ENCODE measurements around the gene PPFIBP1.
A peak's percentile ranks its signal among the peaks of the same experiment; 100 is the strongest.
"Not testable (repeated sequence)": the region's sequence is repeated elsewhere in the genome, so short reads cannot be mapped to it uniquely, and the experiment has no call there.

Gene PPFIBP1

DNA sequence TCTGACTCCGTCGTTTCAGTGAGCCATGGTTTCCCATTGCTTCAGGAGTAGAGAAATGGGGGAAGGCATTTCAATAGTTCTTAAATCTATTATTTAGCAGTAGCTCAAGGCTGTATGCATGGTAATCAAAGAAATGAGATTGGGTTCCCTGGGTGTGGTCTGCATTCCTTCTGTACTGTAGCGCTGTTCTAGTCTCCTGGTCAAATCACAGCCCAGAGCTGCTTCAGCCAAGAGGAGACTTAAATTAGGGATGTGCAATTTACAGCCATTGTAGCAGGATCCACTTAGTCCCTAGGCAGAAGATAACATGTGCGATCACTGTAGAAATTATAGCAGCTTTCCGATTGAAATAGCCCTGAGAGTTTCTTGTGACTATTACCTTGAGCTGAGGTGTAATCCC is 58.4 kb downstream of the PPFIBP1 start:
- not testable (repeated sequence) for H3K9ac ChIP-seq (ENCODE audit: low read length); H3K4me2 ChIP-seq (ENCODE audit: low read depth, low read length)

DNA sequence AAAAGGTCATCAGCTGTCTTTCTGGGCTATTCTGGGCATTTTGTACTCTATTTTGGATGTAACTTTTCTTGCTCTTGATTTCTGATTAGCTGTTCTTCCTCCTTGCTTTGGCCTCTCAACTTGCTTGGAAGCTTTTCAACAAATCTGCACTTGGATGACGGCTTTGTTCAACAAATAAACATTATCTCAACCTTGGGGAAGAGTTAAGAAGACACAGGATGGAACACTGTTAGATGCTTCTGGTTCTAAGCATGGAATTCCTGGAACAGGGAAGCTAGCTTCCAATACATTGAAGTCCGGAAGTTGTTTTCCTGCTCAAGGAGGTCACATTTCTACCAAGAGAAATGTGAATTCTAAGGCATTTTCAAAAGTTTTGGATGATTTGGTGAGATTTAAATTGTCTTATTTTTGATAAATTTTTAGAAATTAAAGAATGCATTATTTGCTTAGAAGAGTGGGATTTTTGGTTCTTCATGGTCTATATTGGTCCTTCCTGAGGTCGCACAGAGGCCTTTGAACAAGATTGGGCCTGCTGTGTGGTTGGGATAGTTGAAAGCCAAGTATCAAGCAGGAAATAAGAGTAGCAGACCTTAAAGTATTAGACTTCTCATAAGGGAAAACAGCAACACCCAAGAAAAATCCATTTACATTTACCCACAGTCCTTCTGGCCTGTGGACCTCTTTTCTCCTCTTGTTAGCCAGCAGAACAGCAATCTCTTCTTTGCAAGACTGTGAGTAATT is 59.2 kb downstream of the PPFIBP1 start:
- Histone ChIP-seq H3K9me2 (replicated peaks; ENCODE audit: insufficient read depth, low read length) (no peaks in the 10 kb centered on the region), H3K27ac (ENCODE audit: low read length) (no peak overlapping the region), H3K4me2 (ENCODE audit: low read depth, low read length) (no peak overlapping the region), H3K4me3 (ENCODE audit: low read length) (no peak overlapping the region), H3K36me3 (replicated peaks; ENCODE audit: insufficient read depth, low read length) (no peaks in the 10 kb centered on the region), H4K20me1 (ENCODE audit: insufficient read depth, low read length) (no peaks in the 10 kb centered on the region), H3K79me2 (ENCODE audit: low read length) (no peaks in the 10 kb centered on the region), H3K4me1 (ENCODE audit: low read length) (no peaks in the 10 kb centered on the region), H2AFZ (ENCODE audit: low read length) (no peak overlapping the region), H3F3A (ENCODE audit: insufficient read depth, low read length) (peaks cover 3% of the 10 kb centered on the region; the same call in 1 of the 2 replicates), H3K9ac (ENCODE audit: low read length) (no peak overlapping the region), H3K27me3 (replicated peaks; ENCODE audit: insufficient read depth, low read length) (no peaks in the 10 kb centered on the region), H3K9me3 (replicated peaks; ENCODE audit: insufficient read depth, low read length) (no peaks in the 10 kb centered on the region)
- no peak for DNase-seq
- TF ChIP-seq, protein P1, sequence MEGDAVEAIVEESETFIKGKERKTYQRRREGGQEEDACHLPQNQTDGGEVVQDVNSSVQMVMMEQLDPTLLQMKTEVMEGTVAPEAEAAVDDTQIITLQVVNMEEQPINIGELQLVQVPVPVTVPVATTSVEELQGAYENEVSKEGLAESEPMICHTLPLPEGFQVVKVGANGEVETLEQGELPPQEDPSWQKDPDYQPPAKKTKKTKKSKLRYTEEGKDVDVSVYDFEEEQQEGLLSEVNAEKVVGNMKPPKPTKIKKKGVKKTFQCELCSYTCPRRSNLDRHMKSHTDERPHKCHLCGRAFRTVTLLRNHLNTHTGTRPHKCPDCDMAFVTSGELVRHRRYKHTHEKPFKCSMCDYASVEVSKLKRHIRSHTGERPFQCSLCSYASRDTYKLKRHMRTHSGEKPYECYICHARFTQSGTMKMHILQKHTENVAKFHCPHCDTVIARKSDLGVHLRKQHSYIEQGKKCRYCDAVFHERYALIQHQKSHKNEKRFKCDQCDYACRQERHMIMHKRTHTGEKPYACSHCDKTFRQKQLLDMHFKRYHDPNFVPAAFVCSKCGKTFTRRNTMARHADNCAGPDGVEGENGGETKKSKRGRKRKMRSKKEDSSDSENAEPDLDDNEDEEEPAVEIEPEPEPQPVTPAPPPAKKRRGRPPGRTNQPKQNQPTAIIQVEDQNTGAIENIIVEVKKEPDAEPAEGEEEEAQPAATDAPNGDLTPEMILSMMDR (IDR thresholded peaks at IDR 0.05; ENCODE audit: low read length): no peak
- no peak for TF ChIP-seq EZH2phosphoT487 (IDR thresholded peaks at IDR 0.05; ENCODE audit: low read length)
- no peak for TF ChIP-seq EZH2 (optimal IDR thresholded peaks at IDR 0.05; ENCODE audit: low read depth, low read length)

More for the DNA sequence above, 58.4 kb downstream of the PPFIBP1 start:
- H3K79me2 ChIP-seq (ENCODE audit: low read length); H4K20me1 ChIP-seq (ENCODE audit: insufficient read depth, low read length); H3K9me3 ChIP-seq (replicated peaks; ENCODE audit: insufficient read depth, low read length); H3K27me3 ChIP-seq (replicated peaks; ENCODE audit: insufficient read depth, low read length); DNase-seq; H2AFZ ChIP-seq (ENCODE audit: low read length); H3K36me3 ChIP-seq (replicated peaks; ENCODE audit: insufficient read depth, low read length); H3K4me1 ChIP-seq (ENCODE audit: low read length); H3F3A ChIP-seq (ENCODE audit: insufficient read depth, low read length); H3K9me2 ChIP-seq (replicated peaks; ENCODE audit: insufficient read depth, low read length); H3K4me3 ChIP-seq (ENCODE audit: low read length); H3K27ac ChIP-seq (ENCODE audit: low read length): not testable (repeated sequence)

DNA sequence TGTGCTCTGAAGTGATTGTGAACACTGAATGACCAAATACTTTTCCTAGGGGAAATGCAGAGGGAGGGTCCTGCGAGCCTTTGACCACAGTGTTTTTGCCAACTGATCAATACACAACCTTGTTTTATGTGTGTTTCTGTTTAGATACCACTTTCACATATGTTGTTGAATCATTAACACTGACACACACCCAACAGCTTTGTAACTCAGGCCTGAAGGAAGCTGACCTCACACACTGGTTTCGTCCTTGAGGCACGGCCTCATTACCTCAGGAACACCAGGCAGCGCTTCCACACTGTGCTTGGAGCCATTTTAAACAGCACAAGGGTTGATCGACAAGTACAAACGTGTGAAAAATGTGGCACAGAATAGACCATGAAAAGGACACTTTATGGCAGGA is 60.0 kb downstream of the PPFIBP1 start:
- Histone ChIP-seq H3K9ac (ENCODE audit: low read length) (no peak overlapping the region), H3K27me3 (replicated peaks; ENCODE audit: insufficient read depth, low read length) (no peaks in the 10 kb centered on the region), H3K36me3 (replicated peaks; ENCODE audit: insufficient read depth, low read length) (no peaks in the 10 kb centered on the region), H3K9me3 (replicated peaks; ENCODE audit: insufficient read depth, low read length) (no peaks in the 10 kb centered on the region), H3K4me2 (ENCODE audit: low read depth, low read length) (no peak overlapping the region), H2AFZ (ENCODE audit: low read length) (no peak overlapping the region), H3K27ac (ENCODE audit: low read length) (no peak overlapping the region), H3K79me2 (ENCODE audit: low read length) (no peaks in the 10 kb centered on the region), H3F3A (ENCODE audit: insufficient read depth, low read length) (peaks cover 3% of the 10 kb centered on the region; the same call in 1 of the 2 replicates), H3K9me2 (replicated peaks; ENCODE audit: insufficient read depth, low read length) (no peaks in the 10 kb centered on the region), H3K4me3 (ENCODE audit: low read length) (no peak overlapping the region), H3K4me1 (ENCODE audit: low read length) (no peaks in the 10 kb centered on the region), H4K20me1 (ENCODE audit: insufficient read depth, low read length) (no peaks in the 10 kb centered on the region)
- DNase-seq: no peak
- TF ChIP-seq, protein P1 (IDR thresholded peaks at IDR 0.05; ENCODE audit: low read length): no peak
- no peak for TF ChIP-seq EZH2phosphoT487 (IDR thresholded peaks at IDR 0.05; ENCODE audit: low read length)
- TF ChIP-seq EZH2 (optimal IDR thresholded peaks at IDR 0.05; ENCODE audit: low read depth, low read length): no peak

DNA sequence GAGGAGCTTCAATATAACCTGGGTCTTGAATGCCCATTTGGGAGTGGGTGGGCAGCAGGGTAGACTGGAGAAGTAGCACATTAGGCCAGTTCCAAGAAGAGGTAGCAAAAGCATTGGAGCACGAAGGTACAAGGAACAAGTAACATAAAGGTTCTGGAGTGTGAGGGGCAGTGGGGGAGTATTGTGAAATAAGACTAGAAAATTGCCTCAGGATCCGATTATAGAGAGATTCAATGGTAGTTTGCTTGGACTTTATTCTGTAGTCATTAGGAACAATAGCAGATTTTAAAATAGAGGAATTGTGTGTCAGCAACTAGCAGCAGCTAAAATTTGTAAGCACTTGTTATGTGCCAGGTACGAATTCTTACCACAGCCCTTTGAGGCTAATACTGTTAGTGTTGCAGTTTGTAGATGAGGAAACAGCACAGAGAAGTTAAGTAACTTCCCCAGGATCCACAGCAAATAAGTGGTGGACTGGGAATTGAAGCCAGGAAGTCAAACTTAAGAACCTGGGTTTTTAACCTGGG is 61.8 kb downstream of the PPFIBP1 start:
- Histone ChIP-seq H3K36me3 (replicated peaks; ENCODE audit: insufficient read depth, low read length) (no peaks in the 10 kb centered on the region), H3K27me3 (replicated peaks; ENCODE audit: insufficient read depth, low read length) (no peaks in the 10 kb centered on the region), H3K4me2 (ENCODE audit: low read depth, low read length) (no peak overlapping the region), H3K9me3 (replicated peaks; ENCODE audit: insufficient read depth, low read length) (no peaks in the 10 kb centered on the region), H3K4me3 (ENCODE audit: low read length) (no peak overlapping the region), H3K4me1 (ENCODE audit: low read length) (no peaks in the 10 kb centered on the region), H3K9ac (ENCODE audit: low read length) (no peak overlapping the region), H3K27ac (ENCODE audit: low read length) (no peak overlapping the region), H3F3A (ENCODE audit: insufficient read depth, low read length) (peaks cover 3% of the 10 kb centered on the region; the same call in 1 of the 2 replicates), H2AFZ (ENCODE audit: low read length) (no peak overlapping the region), H4K20me1 (ENCODE audit: insufficient read depth, low read length) (no peaks in the 10 kb centered on the region), H3K79me2 (ENCODE audit: low read length) (no peaks in the 10 kb centered on the region), H3K9me2 (replicated peaks; ENCODE audit: insufficient read depth, low read length) (no peaks in the 10 kb centered on the region)
- TF ChIP-seq EZH2phosphoT487 (IDR thresholded peaks at IDR 0.05; ENCODE audit: low read length) (no peak), EZH2 (optimal IDR thresholded peaks at IDR 0.05; ENCODE audit: low read depth, low read length) (no peak)
- TF ChIP-seq, protein P1 (IDR thresholded peaks at IDR 0.05; ENCODE audit: low read length): no peak
- DNase-seq: no peak

DNA sequence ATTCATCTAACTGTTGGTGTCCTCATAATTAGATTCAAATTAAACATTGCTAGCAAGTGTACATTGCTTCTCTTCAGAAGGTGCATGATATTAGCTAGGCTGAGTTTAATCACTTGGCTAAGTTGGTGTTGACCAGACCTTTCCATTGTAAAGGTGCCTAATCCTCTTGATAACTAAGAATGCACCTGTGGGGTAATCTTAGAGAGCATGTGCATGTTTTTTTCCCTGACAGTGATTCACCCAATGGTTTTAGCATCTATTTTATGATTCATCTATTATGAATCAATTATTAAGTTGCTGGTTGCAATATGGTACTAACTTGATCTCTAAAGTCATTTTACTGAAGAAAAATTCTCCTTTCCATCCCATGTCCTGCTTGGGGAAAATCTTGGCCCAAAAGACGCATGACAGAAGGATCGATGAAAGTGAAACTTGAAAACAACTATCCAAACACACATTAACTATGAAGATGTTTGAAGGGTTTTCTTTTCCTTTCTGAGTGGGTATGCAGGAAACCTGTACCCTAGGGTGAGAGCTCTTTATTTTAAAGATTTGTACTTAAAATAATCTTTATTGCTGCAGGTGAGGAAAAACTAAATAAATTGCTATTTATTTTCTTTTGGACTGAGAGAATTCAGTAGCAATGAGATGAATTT is 64.2 kb downstream of the PPFIBP1 start:
- Histone ChIP-seq H3K4me2 (ENCODE audit: low read depth, low read length) (peak overlapping the region; percentile 48), H3K27ac (ENCODE audit: low read length) (peak overlapping the region; percentile 11; the same call in 1 of the 2 replicates), H3K4me3 (ENCODE audit: low read length) (peak overlapping the region; percentile 42), H2AFZ (ENCODE audit: low read length) (peak overlapping the region; percentile 9; the same call in 1 of the 2 replicates)
- peak; percentile 23 for DNase-seq
- not testable (repeated sequence) for H3K9ac ChIP-seq (ENCODE audit: low read length); H3F3A ChIP-seq (ENCODE audit: insufficient read depth, low read length); H4K20me1 ChIP-seq (ENCODE audit: insufficient read depth, low read length); H3K9me3 ChIP-seq (replicated peaks; ENCODE audit: insufficient read depth, low read length); H3K4me1 ChIP-seq (ENCODE audit: low read length); H3K27me3 ChIP-seq (replicated peaks; ENCODE audit: insufficient read depth, low read length); H3K9me2 ChIP-seq (replicated peaks; ENCODE audit: insufficient read depth, low read length); H3K79me2 ChIP-seq (ENCODE audit: low read length); H3K36me3 ChIP-seq (replicated peaks; ENCODE audit: insufficient read depth, low read length)

Measured in MM.1S (cell line).